Measurements from ENCODE around the gene ADCYAP1R1. TPM values are rescaled to one million over a fixed set of nuclear protein-coding genes. Genes with fewer than 3 reads are reported as not detected.

ADCYAP1R1 gene
- total RNA-seq, 1 experiment from 2014 or later = 8.9 TPM

- Histone ChIP-seq H3T11ph (ENCODE audit: low read length) (no peak overlapping the region), H4K20me1 (ENCODE audit: control insufficient read depth, insufficient read depth, insufficient read length) (no peaks in the 10 kb centered on the region), H3K79me1 (ENCODE audit: insufficient read depth, low read depth, low read length, poor library complexity, severe bottlenecking) (no peaks in the 10 kb centered on the region), H3K23ac (ENCODE audit: insufficient read length, low read depth, low read length) (no peak overlapping the region), H2BK120ac (ENCODE audit: low read depth, low read length, poor library complexity, severe bottlenecking) (no peak overlapping the region), H2AFZ (ENCODE audit: low read length) (no peak overlapping the region), H3K4me2 (ENCODE audit: insufficient read depth, insufficient read length, low read length) (no peak overlapping the region), H3K9me3 (ENCODE audit: control insufficient read depth, low read depth, low read length) (no peaks in the 10 kb centered on the region), H4K91ac (ENCODE audit: insufficient read length, low read depth, low read length) (no peak overlapping the region), H2BK12ac (ENCODE audit: insufficient read length, low read depth, low read length) (no peak overlapping the region), H3K56ac (ENCODE audit: insufficient read length, low read depth, low read length) (no peak overlapping the region), H4K5ac (ENCODE audit: insufficient read length, low read depth, low read length) (no peak overlapping the region), H2BK5ac (ENCODE audit: insufficient read length, low read length) (no peak overlapping the region), H2AK5ac (ENCODE audit: insufficient read length, low read length) (no peak overlapping the region), H3K23me2 (ENCODE audit: insufficient read length, low read depth, low read length, poor library complexity, severe bottlenecking) (no peaks in the 10 kb centered on the region), H3K9ac (ENCODE audit: extremely low read depth, insufficient read length, low read length) (no peak overlapping the region), H3K14ac (ENCODE audit: insufficient read depth, low read length) (no peak overlapping the region), H3K4ac (ENCODE audit: low read depth, low read length) (no peak overlapping the region), H3K79me2 (ENCODE audit: insufficient read depth, low read length) (no peaks in the 10 kb centered on the region), H3K27ac (ENCODE audit: insufficient read length, low read depth, low read length) (no peak overlapping the region), H2BK20ac (ENCODE audit: low read depth, low read length, poor library complexity, severe bottlenecking) (no peak overlapping the region), H4K8ac (replicated peaks; ENCODE audit: insufficient read length, low read depth, low read length) (no peak overlapping the region), H3K18ac (ENCODE audit: insufficient read length, low read depth, low read length) (no peak overlapping the region), H3K27me3 (ENCODE audit: insufficient read depth, low read length) (no peaks in the 10 kb centered on the region), H3K4me1 (ENCODE audit: insufficient read depth, low read length) (no peaks in the 10 kb centered on the region), H2BK15ac (ENCODE audit: low read depth, low read length) (no peak overlapping the region)
- no CpG with 5 or more reads among the region's 1 CpG for WGBS (ENCODE audit: extremely low coverage, insufficient read length, low lambda C conversion rate)
- Mint-ChIP-seq H3K27me3 (ENCODE audit: low read depth) (peaks cover 11% of the 10 kb centered on the region), H3K9me3 (peaks cover 0 to 10% of the 10 kb centered on the region in 2 experiments; a peak in 1 of 5 replicates), H3K4me1 (0 out of 4 replicates have a peak, but pooled peaks cover 0 to 2% of the 10 kb centered on the region in 2 experiments), H3K36me3 (ENCODE audit: insufficient read depth in 1 of 3, low read depth in 3 of 3) (no peaks in the 10 kb centered on the region), H3K4me3 (no peak overlapping the region), H3K27ac (no peak overlapping the region)
- no peak for TF ChIP-seq CTCF (conservative IDR thresholded peaks at IDR 0.05)
- no peak for DNase-seq
Measured at GRCh38 chr7:31146030-31146429, 93.9 kb downstream of the ADCYAP1R1 start.
